H9 (cell line): ENCODE data around the gene ZFP92. TPM values are rescaled to one million over a fixed set of nuclear protein-coding genes. Genes with fewer than 3 reads are reported as not detected.

Source experiments
- DNase-seq: peaks from one replicate; pipeline ENCODE4 v3.0.0-alpha.2; 2017
- H2AFZ ChIP-seq: one replicate; pipeline ENCODE4 v1.6.1; 2013; ENCODE audit warnings: mild to moderate bottlenecking, low read length, control low read depth, moderate library complexity
- H2AK5ac ChIP-seq: 2 replicates; pipeline ENCODE4 v1.6.1; 2013; ENCODE audit warnings: low read length, control low read depth, mixed read lengths; ENCODE audit not compliant: insufficient read length
- H2BK120ac ChIP-seq: one replicate; pipeline ENCODE4 v1.6.1; 2013; ENCODE audit warnings: low read depth, mild to moderate bottlenecking, low read length, control low read depth, inconsistent platforms; ENCODE audit not compliant: poor library complexity, severe bottlenecking
- H2BK12ac ChIP-seq: 2 replicates; pipeline ENCODE4 v1.6.1; 2013; ENCODE audit warnings: low read length, control low read depth, mixed read lengths, low read depth; ENCODE audit not compliant: insufficient read length
- H2BK15ac ChIP-seq: 2 replicates; pipeline ENCODE4 v1.6.1; 2013; ENCODE audit warnings: low read depth, low read length, control low read depth
- H2BK20ac ChIP-seq: one replicate; pipeline ENCODE4 v1.6.1; 2013; ENCODE audit warnings: low read depth, mild to moderate bottlenecking, low read length, control low read depth, inconsistent platforms; ENCODE audit not compliant: poor library complexity, severe bottlenecking
- H2BK5ac ChIP-seq: 2 replicates; pipeline ENCODE4 v1.6.1; 2013; ENCODE audit warnings: low read length, control low read depth, mixed read lengths; ENCODE audit not compliant: insufficient read length
- H3K14ac ChIP-seq: 2 replicates; pipeline ENCODE4 v1.6.1; 2013; ENCODE audit warnings: low read length, control low read depth; ENCODE audit not compliant: insufficient read depth
- H3K18ac ChIP-seq: 2 replicates; pipeline ENCODE4 v1.6.1; 2013; ENCODE audit warnings: low read depth, mild to moderate bottlenecking, mixed read lengths, low read length, control low read depth; ENCODE audit not compliant: insufficient read length
- H3K23ac ChIP-seq: 2 replicates; pipeline ENCODE4 v1.6.1; 2013; ENCODE audit warnings: low read length, control low read depth, mixed read lengths, low read depth; ENCODE audit not compliant: insufficient read length
- H3K23me2 ChIP-seq: 2 replicates; pipeline ENCODE4 v1.6.1; 2013; ENCODE audit warnings: low read depth, mild to moderate bottlenecking, mixed read lengths, low read length, control low read depth; ENCODE audit not compliant: insufficient read length, poor library complexity, severe bottlenecking
- H3K27ac ChIP-seq: 2 replicates; pipeline ENCODE4 v1.5.1; 2013; ENCODE audit warnings: low read length, control low read depth, mixed read lengths, low read depth; ENCODE audit not compliant: insufficient read length
- H3K27me3 ChIP-seq: 2 replicates; pipeline ENCODE4 v1.6.1; 2013; ENCODE audit warnings: low read length, control low read depth, inconsistent platforms; ENCODE audit not compliant: insufficient read depth
- H3K4ac ChIP-seq: 2 replicates; pipeline ENCODE4 v1.6.1; 2013; ENCODE audit warnings: low read depth, mild to moderate bottlenecking, control low read depth, inconsistent platforms, low read length, moderate library complexity
- H3K4me1 ChIP-seq: 2 replicates; pipeline ENCODE4 v1.6.1; 2013; ENCODE audit warnings: low read length, control low read depth, inconsistent platforms; ENCODE audit not compliant: insufficient read depth
- H3K4me2 ChIP-seq: 2 replicates; pipeline ENCODE4 v1.6.1; 2013; ENCODE audit warnings: low read length, control low read depth, mixed read lengths; ENCODE audit not compliant: insufficient read length, insufficient read depth
- H3K56ac ChIP-seq: 2 replicates; pipeline ENCODE4 v1.6.1; 2013; ENCODE audit warnings: low read depth, mild to moderate bottlenecking, mixed read lengths, low read length, control low read depth; ENCODE audit not compliant: insufficient read length
- H3K79me1 ChIP-seq: 2 replicates; pipeline ENCODE4 v1.6.1; 2013; ENCODE audit warnings: low read depth, mild to moderate bottlenecking, moderate library complexity, low read length, control low read depth, inconsistent platforms; ENCODE audit not compliant: insufficient read depth, poor library complexity, severe bottlenecking
- H3K79me2 ChIP-seq: 2 replicates; pipeline ENCODE4 v1.6.1; 2013; ENCODE audit warnings: low read length, control low read depth, inconsistent platforms; ENCODE audit not compliant: insufficient read depth
- H3K9ac ChIP-seq: 2 replicates; pipeline ENCODE4 v1.6.1; 2013; ENCODE audit warnings: low read length, control low read depth, mixed read lengths; ENCODE audit not compliant: insufficient read length; ENCODE audit errors: extremely low read depth
- H3K9me3 ChIP-seq: one replicate; pipeline ENCODE4 v1.6.1; 2013; ENCODE audit warnings: low read depth, low read length, inconsistent platforms; ENCODE audit not compliant: control insufficient read depth
- H3T11ph ChIP-seq: one replicate; pipeline ENCODE4 v1.6.1; 2013; ENCODE audit warnings: mild to moderate bottlenecking, low read length, control low read depth, inconsistent platforms
- H4K20me1 ChIP-seq: one replicate; pipeline ENCODE4 v1.6.1; 2013; ENCODE audit not compliant: control insufficient read depth, insufficient read length, insufficient read depth
- H4K5ac ChIP-seq: 2 replicates; pipeline ENCODE4 v1.6.1; 2013; ENCODE audit warnings: low read depth, mild to moderate bottlenecking, mixed read lengths, low read length, control low read depth; ENCODE audit not compliant: insufficient read length
- H4K8ac ChIP-seq: replicated peaks from 2 replicates; pipeline ENCODE4 v1.6.1; 2013; ENCODE audit warnings: low read length, control low read depth, mixed read lengths, low read depth; ENCODE audit not compliant: insufficient read length
- H4K91ac ChIP-seq: 2 replicates; pipeline ENCODE4 v1.6.1; 2013; ENCODE audit warnings: low read depth, mild to moderate bottlenecking, moderate library complexity, mixed read lengths, low read length, control low read depth; ENCODE audit not compliant: insufficient read length
- H3K27ac Mint-ChIP-seq, 3 experiments: 2 replicates in 2 of 3; 3 replicates in 1 of 3; pipeline ENCODE4 v1.8.0; 2020 to 2021; ENCODE audit warnings: mixed read lengths in 3 of 3, mild to moderate bottlenecking in 1 of 3, moderate library complexity in 1 of 3
- H3K27me3 Mint-ChIP-seq: 2 replicates; pipeline ENCODE4 v1.8.0; 2021; ENCODE audit warnings: low read depth, mild to moderate bottlenecking, moderate library complexity, mixed read lengths
- H3K36me3 Mint-ChIP-seq, 3 experiments: 2 replicates in 2 of 3; 3 replicates in 1 of 3; pipeline ENCODE4 v1.8.0; 2020 to 2021; ENCODE audit warnings: low read depth in 3 of 3, mixed read lengths in 3 of 3; ENCODE audit not compliant: insufficient read depth in 1 of 3
- H3K4me1 Mint-ChIP-seq, 2 experiments: 2 replicates each; pipeline ENCODE4 v1.8.0; 2020; ENCODE audit warnings: mixed read lengths in 2 of 2
- H3K4me3 Mint-ChIP-seq, 2 experiments: 2 replicates in 1 of 2; 3 replicates in 1 of 2; pipeline ENCODE4 v1.8.0; 2020 to 2021; ENCODE audit warnings: mild to moderate bottlenecking in 2 of 2, mixed read lengths in 2 of 2, moderate library complexity in 1 of 2
- H3K9me3 Mint-ChIP-seq, 2 experiments: 2 replicates in 1 of 2; 3 replicates in 1 of 2; pipeline ENCODE4 v1.8.0; 2020; ENCODE audit warnings: mild to moderate bottlenecking in 2 of 2, mixed read lengths in 2 of 2, moderate library complexity in 1 of 2
- CTCF ChIP-seq: fragments of 200-600 bp; sonication (generic); conservative IDR thresholded peaks from 3 replicates; pipeline ENCODE4 v1.8.0; 2021; ENCODE audit warnings: antibody characterized with exemption, mild to moderate bottlenecking
- WGBS: extraction: QIAGEN DNeasy Blood & Tissue Kit; methylation state at CpG from one replicate; pipeline ENCODE4 v1.1.7; 2013; ENCODE audit warnings: missing lambda C conversion rate, low lambda C conversion rate, mixed read lengths; ENCODE audit not compliant: insufficient read length; ENCODE audit errors: extremely low coverage; 5-methylcytosine and 5-hydroxymethylcytosine counted together
- total RNA-seq: library from RNA; stranded (reverse); gene quantifications from 2 replicates; pipeline ENCODE4 v1.2.1, GENCODE V29; 2021

The ZFP92 gene
- total RNA-seq, 1 experiment from 2014 or later = 0.68 TPM

GRCh38 chrX:153378607-153379006, 32.7 kb upstream of the ZFP92 start:
- H3K79me2 ChIP-seq = no peaks in the 10 kb centered on the region
- H3K23ac ChIP-seq = no peak overlapping the region
- H3K9me3 ChIP-seq = peaks cover 60% of the 10 kb centered on the region
- no peak overlapping the region for H2BK120ac ChIP-seq
- no peak overlapping the region for H3K4ac ChIP-seq
- no peak overlapping the region for H2BK12ac ChIP-seq
- no peaks in the 10 kb centered on the region for H3K23me2 ChIP-seq
- H3K27me3 ChIP-seq = no peaks in the 10 kb centered on the region
- H3K18ac ChIP-seq = no peak overlapping the region
- H3K4me2 ChIP-seq = no peak overlapping the region
- Mint-ChIP-seq H3K4me3 (no peak overlapping the region), H3K9me3 (peaks cover 51 to 59% of the 10 kb centered on the region in 2 experiments), H3K4me1 (peaks cover 9 to 10% of the 10 kb centered on the region in 2 experiments), H3K36me3 (peaks cover 4 to 12% (median 8%) of the 10 kb centered on the region in 3 experiments; a peak in 5 of 7 replicates), H3K27ac (no peak overlapping the region), H3K27me3 (peaks cover 4% of the 10 kb centered on the region)
- H4K5ac ChIP-seq = no peak overlapping the region
- H4K8ac ChIP-seq = no peak overlapping the region
- H3K4me1 ChIP-seq = no peaks in the 10 kb centered on the region
- no peak for DNase-seq
- no peak overlapping the region for H2AFZ ChIP-seq
- no peak overlapping the region for H4K91ac ChIP-seq
- H3K9ac ChIP-seq = no peak overlapping the region
- no CpG with 5 or more reads among the region's 4 CpGs for WGBS
- H3K27ac ChIP-seq = no peak overlapping the region
- no peak overlapping the region for H2AK5ac ChIP-seq
- no peak overlapping the region for H3K14ac ChIP-seq
- H3K56ac ChIP-seq = no peak overlapping the region
- H2BK20ac ChIP-seq = no peak overlapping the region
- no peak overlapping the region for H3T11ph ChIP-seq
- no peaks in the 10 kb centered on the region for H4K20me1 ChIP-seq
- no peak for TF ChIP-seq CTCF
- no peak overlapping the region for H2BK5ac ChIP-seq
- no peaks in the 10 kb centered on the region for H3K79me1 ChIP-seq
- H2BK15ac ChIP-seq = no peak overlapping the region
